Right forelimb (tissue), 1 donor: Measurements from ENCODE around the gene BRMS1L.

Experiments used
- DNase-seq: peaks from one replicate; pipeline ENCODE4 v3.0.0-alpha.2; 2018

Gene BRMS1L

GRCh38 chr14:35866595-35867279 lies 40.6 kb downstream of the BRMS1L start:
- DNase-seq = no peak

DNA sequence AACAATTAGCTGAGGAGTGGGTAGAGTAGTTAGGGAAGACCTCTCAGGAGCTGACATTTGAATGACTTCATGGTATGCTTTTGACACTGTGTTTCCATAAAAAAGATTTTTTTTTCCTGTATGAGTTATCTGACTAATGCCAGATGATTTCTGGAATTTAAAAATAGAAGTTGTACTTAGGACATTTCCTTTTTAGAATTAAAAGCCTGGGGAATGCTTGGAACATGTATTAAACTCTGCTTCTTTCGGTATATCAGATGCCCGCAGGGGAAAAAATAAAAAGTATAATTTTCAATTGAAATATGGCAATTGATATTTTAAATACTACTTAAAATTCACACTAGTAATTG lies 41.1 kb downstream of the BRMS1L start:
- DNase-seq = no peak

GRCh38 chr14:35875296-35875695 lies 49.2 kb downstream of the BRMS1L start:
- DNase-seq = no peak

GRCh38 chr14:35877276-35877675 lies 51.1 kb downstream of the BRMS1L start:
- DNase-seq = no peak

GRCh38 chr14:35878272-35879150 lies 52.4 kb downstream of the BRMS1L start:
- DNase-seq = no peak

DNA sequence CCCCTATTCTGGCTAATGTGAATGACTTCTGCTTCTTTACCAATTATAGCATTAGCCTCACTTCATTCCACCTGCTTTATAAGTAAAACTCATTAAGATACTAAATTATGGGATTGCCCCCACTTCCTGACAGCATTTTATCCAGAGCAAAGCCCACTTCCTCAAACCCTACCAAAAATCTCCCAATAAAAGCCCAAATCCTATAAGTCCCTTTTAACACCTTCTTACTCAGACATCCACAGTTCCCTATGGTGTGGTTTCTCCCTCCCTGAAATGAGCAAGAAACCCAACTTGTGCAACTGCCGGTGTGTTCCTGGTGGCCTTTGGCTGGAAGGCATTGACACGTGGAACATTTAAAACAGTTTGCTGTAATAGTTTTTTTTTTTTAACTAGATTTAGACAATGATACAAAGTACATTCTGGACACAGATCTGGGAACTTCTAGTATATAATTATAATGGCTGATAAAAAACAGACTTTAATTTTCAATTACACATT lies 53.1 kb downstream of the BRMS1L start:
- no peak for DNase-seq

GRCh38 chr14:35879654-35880249 lies 53.6 kb downstream of the BRMS1L start:
- DNase-seq = no peak

- no peak for DNase-seq
These were observed 55.1 kb downstream of the BRMS1L start for GRCh38 chr14:35881280-35881679.

DNA sequence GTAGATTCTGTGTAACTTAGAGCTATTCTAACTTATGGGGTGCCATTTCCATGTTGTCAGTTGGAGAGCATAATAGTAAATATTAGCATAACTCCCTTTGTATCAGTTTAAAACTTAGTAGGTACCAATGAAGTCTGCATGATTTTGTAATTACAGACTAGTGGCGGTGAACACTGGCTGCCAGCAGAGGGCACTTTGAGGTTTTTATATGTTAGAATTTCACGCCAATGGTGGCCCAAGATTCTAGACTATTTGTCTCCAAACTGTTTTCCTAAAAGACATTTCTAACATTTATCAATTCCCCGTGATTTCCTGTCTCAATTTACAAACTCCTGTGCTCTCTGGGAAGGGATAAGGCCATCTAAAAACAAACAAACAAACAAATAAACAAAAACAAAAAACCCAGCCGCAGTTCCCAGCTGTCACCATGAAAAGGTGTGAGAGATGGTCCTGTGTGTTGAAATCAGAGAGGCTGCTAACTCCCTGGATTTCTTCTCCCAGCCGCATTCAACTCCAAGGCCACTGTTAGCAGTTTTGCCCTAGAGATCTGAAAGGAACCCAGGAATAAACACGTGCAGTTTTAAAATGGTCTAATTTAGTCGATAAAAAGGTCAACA lies 57.6 kb downstream of the BRMS1L start:
- DNase-seq = no peak

GRCh38 chr14:35890308-35890707 lies 64.2 kb downstream of the BRMS1L start:
- no peak for DNase-seq

DNA sequence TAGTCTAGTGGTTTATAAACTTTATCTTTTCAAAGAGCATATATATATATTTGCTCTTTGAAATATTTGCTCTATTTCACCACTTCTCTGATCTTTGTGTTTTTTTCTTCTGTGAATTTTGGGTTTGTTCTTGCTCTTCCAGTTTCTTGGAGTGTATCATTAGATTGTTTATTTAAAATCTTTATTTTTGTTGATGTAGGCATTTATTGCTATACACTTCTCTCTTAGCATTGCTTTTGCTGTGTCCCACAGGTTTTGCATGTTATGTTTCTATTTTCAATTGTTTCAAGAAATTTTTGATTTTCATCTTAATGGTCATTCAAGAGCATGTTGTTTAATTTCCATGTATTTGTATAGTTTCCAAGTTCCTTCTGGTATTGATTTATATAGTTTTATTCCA lies 69.1 kb downstream of the BRMS1L start:
- DNase-seq = no peak

DNA sequence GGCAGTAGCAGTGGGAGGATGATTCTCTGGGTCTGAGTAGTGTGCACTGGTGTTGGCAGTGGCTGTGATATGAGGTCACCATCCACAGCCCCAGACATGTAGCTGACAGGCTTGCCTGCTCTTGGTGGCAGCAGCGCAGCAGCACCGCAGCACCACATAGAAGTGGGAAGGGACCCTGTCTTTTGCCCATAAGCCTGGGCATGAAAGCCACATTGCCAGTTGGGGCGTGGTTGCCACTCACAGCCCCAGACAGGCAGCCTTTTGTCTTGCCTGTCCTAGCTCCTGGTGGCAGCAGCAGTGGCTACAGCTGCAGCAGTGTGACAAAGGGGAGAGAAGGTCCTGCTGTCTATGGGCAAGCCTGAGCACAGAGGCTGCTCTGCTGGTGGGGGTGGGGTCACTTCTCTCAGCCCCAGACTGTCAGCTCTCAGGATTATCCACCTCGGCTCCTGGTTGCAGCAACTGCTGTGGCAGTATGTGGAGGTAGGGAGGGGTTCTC lies 71.5 kb downstream of the BRMS1L start:
- no peak for DNase-seq

- no peak for DNase-seq
These were observed 72.2 kb downstream of the BRMS1L start for GRCh38 chr14:35898217-35898775.

DNA sequence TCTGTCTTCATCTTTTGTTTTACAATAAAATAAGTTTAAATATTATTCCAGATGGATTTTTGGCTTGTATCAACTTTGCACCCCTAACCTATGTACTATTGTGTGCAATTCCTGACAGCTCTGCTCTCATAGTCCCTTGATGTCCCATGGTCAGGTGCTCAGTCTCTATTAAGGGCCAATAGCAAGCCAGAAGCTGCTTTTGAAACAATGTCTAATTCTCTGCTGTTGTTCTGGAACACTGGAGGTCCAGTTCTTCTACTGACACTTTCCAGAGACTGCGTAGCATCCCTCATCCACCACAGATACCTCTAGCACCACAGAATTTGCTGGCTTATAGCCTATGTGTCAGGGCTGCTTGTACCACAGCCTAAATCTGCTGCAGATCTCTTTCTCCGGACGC lies 74.6 kb downstream of the BRMS1L start:
- DNase-seq = no peak

DNA sequence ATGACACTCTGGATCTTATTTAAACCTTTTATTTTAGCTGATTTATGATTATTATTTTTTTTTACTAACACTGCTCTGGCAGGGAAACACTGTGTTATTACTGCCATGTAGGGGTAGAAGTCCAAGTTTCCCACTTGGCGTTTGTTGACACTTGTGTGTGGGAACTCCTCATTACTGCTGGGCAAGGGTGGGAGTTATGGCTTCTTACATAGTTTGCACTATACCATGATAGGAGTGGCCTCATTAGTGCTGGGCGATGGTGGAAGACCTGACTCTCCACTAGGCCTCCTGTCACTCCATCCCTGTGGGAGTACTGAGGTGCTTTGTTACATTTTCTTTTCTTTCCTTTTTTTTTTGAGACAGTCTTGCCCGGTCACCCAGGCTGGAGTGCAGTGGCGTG lies 83.5 kb downstream of the BRMS1L start:
- DNase-seq = no peak

GRCh38 chr14:35910191-35910590 lies 84.1 kb downstream of the BRMS1L start:
- no peak for DNase-seq

DNA sequence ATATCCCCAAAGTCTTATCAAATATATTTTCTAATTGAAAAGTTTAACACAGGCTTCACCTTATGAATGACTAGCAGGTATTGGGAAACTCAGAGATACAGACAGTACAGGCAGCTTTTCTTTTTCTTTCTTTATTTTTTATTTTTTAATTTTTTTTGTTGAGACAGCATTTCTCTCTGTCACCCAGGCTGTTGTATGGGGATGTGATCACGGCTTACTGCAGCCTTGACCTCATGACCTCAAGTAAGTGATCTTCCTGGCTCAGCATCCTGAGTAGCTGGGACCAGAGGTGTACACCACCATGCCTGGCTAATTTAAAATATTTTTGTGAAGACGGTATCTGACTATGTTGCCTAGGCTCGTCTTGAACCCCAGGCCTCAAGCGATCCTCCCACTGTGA lies 85.0 kb downstream of the BRMS1L start:
- no peak for DNase-seq

GRCh38 chr14:35915185-35915584 lies 89.0 kb downstream of the BRMS1L start:
- DNase-seq = no peak

GRCh38 chr14:35915775-35916174 lies 89.6 kb downstream of the BRMS1L start:
- no peak for DNase-seq
